OCI-M1 (cell line): ENCODE measurements around the gene TCAP.
A peak's percentile ranks its signal among the peaks of the same experiment; 100 is the strongest.

ENCODE experiments used
- DNase-seq: peaks from one replicate; lab custom pipeline; 2025; lab: John Stamatoyannopoulos, UW

TCAP gene

GRCh38 chr17:39664581-39665561, at the start of gene TCAP:
TCAP (plus strand) TSS chr17:39665349; CDS start chr17:39665360, 11 bp downstream.
- no peak for DNase-seq

GRCh38 chr17:39615434-39615833, 49.7 kb upstream of the TCAP start:
- DNase-seq = no peak

- DNase-seq = no peak
Measured at GRCh38 chr17:39617100-39617445, 48.1 kb upstream of the TCAP start.

GRCh38 chr17:39617446-39618245, 47.5 kb upstream of the TCAP start:
- DNase-seq = no peak

- DNase-seq = peak; percentile 23
Measured at GRCh38 chr17:39618246-39618913, 46.8 kb upstream of the TCAP start.

- no peak for DNase-seq
Measured at GRCh38 chr17:39618956-39619785, 46.0 kb upstream of the TCAP start.

GRCh38 chr17:39619786-39620101, 45.4 kb upstream of the TCAP start:
- no peak for DNase-seq

- peak; percentile 91 for DNase-seq
Measured at GRCh38 chr17:39621523-39622379, 43.4 kb upstream of the TCAP start.

GRCh38 chr17:39622380-39623006, 42.7 kb upstream of the TCAP start:
- no peak for DNase-seq

GRCh38 chr17:39623356-39623950, 41.7 kb upstream of the TCAP start:
- DNase-seq = peak; percentile 85

GRCh38 chr17:39624313-39624712, 40.8 kb upstream of the TCAP start:
- no peak for DNase-seq

- no peak for DNase-seq
Measured at GRCh38 chr17:39625198-39625785, 39.9 kb upstream of the TCAP start.

- no peak for DNase-seq
Measured at GRCh38 chr17:39626171-39627046, 38.7 kb upstream of the TCAP start, which contains the start of gene PPP1R1B. PPP1R1B (plus strand) TSS chr17:39626952; CDS start chr17:39627393, 441 bp downstream.

- no peak for DNase-seq
Measured at GRCh38 chr17:39627047-39627711, 38.0 kb upstream of the TCAP start.

GRCh38 chr17:39627712-39628516, 37.2 kb upstream of the TCAP start:
- no peak for DNase-seq

GRCh38 chr17:39628655-39629493, 36.3 kb upstream of the TCAP start:
- DNase-seq = no peak
